Nephron progenitor cell (in vitro differentiated cells): ENCODE results near the gene KCNE2.

Experiments used
- DNase-seq: peaks from one replicate; pipeline ENCODE4 v3.0.0; 2021
- H3K27ac Mint-ChIP-seq: 2 replicates; pipeline ENCODE4 v1.8.0; 2021; ENCODE audit warnings: mild to moderate bottlenecking, moderate library complexity, mixed read lengths
- H3K27me3 Mint-ChIP-seq: 2 replicates; pipeline ENCODE4 v1.8.0; 2021; ENCODE audit warnings: mild to moderate bottlenecking, low read depth, mixed read lengths; ENCODE audit not compliant: poor library complexity
- H3K36me3 Mint-ChIP-seq: 2 replicates; pipeline ENCODE4 v1.8.0; 2021; ENCODE audit warnings: low read depth, mixed read lengths
- H3K4me1 Mint-ChIP-seq: 2 replicates; pipeline ENCODE4 v1.8.0; 2021; ENCODE audit warnings: mixed read lengths
- H3K4me3 Mint-ChIP-seq: 2 replicates; pipeline ENCODE4 v1.8.0; 2021; ENCODE audit warnings: mild to moderate bottlenecking, moderate library complexity, mixed read lengths
- H3K9me3 Mint-ChIP-seq: 2 replicates; pipeline ENCODE4 v1.8.0; 2021; ENCODE audit warnings: mild to moderate bottlenecking, moderate library complexity, mixed read lengths
- TF ChIP-seq, protein P1 (sequence below): fragments of 200-600 bp; sonication (generic); IDR thresholded peaks from 2 replicates; pipeline ENCODE4 v1.5.0; 2021; ENCODE audit warnings: antibody characterized with exemption

KCNE2 gene

DNA sequence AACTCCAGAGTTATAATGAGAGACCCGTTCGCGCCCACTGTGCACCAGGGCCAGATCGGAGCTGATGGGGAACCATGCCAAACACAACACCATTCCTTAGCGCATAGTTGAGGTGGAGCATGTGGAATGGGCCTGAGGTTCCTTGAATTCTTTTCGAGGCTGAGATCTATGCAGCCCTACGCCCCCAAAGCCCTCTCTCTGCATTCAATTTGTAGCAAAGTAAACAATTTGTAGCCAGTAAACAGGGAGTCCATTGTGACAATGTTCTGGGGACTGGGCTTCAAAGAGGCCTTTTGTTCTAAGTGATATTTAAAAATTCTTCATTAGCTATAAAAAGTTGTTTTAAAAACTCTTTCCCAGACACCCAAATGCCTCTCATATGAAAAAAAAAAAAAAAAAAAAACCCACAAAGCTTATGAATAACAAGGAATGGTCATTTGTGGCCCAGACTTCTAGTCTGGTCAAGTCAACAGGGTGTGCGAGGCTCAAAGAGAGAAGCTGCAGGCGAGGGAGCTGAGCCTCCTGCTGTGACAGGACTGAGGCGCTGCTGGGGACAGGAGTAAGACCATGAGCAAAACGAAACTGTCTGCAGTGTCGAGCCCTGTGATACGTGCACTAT lies 30.6 kb upstream of the KCNE2 start:
- DNase-seq = no peak
- no peak overlapping the region for H3K27ac Mint-ChIP-seq
- TF ChIP-seq, protein P1, sequence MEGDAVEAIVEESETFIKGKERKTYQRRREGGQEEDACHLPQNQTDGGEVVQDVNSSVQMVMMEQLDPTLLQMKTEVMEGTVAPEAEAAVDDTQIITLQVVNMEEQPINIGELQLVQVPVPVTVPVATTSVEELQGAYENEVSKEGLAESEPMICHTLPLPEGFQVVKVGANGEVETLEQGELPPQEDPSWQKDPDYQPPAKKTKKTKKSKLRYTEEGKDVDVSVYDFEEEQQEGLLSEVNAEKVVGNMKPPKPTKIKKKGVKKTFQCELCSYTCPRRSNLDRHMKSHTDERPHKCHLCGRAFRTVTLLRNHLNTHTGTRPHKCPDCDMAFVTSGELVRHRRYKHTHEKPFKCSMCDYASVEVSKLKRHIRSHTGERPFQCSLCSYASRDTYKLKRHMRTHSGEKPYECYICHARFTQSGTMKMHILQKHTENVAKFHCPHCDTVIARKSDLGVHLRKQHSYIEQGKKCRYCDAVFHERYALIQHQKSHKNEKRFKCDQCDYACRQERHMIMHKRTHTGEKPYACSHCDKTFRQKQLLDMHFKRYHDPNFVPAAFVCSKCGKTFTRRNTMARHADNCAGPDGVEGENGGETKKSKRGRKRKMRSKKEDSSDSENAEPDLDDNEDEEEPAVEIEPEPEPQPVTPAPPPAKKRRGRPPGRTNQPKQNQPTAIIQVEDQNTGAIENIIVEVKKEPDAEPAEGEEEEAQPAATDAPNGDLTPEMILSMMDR = no peak

DNA sequence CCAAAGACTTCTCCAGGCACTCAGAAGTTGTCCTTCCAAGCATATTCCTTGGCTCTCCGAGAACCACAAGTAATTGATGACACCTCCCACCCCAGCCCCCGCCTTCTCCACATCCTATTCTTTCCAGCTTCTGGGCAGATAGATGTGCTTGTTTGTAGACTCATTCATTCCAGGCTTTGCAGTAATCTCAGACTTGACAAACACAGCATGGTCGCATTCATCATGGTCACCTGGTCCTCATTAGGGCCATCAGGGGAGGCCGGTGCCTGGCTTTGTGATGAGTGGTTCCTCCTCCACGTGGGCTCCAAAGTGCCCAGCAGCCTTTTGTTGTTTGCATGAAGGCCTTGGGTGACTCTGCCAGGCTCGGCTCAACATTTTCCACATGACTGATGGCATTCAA lies 28.5 kb upstream of the KCNE2 start:
- Mint-ChIP-seq H3K4me1 (peaks cover 37% of the 10 kb centered on the region), H3K27ac (peak overlapping the region; percentile 59)

More for the DNA sequence above, 30.6 kb upstream of the KCNE2 start:
- Mint-ChIP-seq H3K4me1 (peaks cover 24% of the 10 kb centered on the region), H3K27me3 (peaks cover 3% of the 10 kb centered on the region), H3K4me3 (no peak overlapping the region), H3K9me3 (peaks cover 13% of the 10 kb centered on the region), H3K36me3 (peaks cover 7% of the 10 kb centered on the region)

DNA sequence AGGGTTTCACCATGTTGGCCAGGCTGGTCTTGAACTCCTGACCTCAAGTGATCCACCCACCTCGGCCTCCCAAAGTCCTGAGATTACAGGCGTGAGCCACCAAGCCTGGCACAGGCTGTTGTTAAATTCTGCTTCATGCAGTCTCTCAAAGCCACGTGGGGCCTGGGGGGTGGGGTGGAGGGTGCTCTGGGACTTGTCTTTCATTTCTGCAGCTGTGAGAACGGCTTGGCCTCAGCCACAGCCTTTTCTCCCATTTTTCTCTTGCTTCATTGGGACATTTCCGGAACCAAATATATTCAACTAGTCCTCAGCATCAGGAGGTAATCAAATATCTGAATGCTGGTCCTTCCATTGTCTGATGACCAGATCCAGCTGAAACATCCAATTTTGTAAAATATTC lies 27.6 kb upstream of the KCNE2 start:
- no peaks in the 10 kb centered on the region for H3K36me3 Mint-ChIP-seq
- peaks cover 7% of the 10 kb centered on the region for H3K9me3 Mint-ChIP-seq
- H3K4me3 Mint-ChIP-seq = no peak overlapping the region
- peaks cover 2% of the 10 kb centered on the region for H3K27me3 Mint-ChIP-seq
- no peak overlapping the region for H3K27ac Mint-ChIP-seq
- TF ChIP-seq, protein P1 = no peak
- peaks cover 37% of the 10 kb centered on the region for H3K4me1 Mint-ChIP-seq
- DNase-seq = no peak

More for the DNA sequence above, 28.5 kb upstream of the KCNE2 start:
- Mint-ChIP-seq H3K27me3 (peaks cover 3% of the 10 kb centered on the region), H3K9me3 (peaks cover 3% of the 10 kb centered on the region), H3K4me3 (no peak overlapping the region), H3K36me3 (no peaks in the 10 kb centered on the region)
- TF ChIP-seq, protein P1 = no peak
- no peak for DNase-seq

DNA sequence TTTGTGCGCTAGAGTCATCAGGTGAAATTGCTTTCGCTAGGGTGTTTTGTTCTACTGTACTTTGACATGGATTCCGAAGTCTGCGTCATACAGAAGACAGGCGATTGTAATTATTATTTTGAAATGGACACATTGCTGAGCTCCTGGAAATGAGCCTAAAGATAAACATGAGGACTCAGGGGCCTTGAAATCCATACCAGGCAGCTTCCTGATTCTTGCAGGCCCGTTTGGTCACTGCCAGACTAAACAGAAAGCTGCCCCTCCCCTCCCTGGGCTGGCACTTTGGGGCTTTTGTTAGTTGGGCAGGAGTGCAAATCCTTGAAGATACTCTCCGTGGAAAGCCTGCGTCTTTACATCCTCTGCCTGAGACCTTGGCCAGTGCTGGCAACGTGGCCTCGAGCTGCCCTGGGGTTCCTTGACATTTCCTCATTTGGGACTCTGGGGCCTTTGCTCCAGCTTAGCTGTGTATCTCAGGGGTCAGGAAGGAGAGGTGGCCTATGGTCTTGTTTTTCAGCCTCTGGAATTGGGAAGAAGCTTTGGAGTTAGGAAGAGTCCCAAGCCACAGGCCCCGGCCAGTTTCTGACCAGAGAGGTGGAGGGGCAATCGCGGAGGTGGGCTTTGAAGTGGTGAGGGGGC lies 26.9 kb upstream of the KCNE2 start:
- Mint-ChIP-seq H3K4me1 (peaks cover 37% of the 10 kb centered on the region), H3K4me3 (no peak overlapping the region), H3K27ac (no peak overlapping the region), H3K27me3 (peaks cover 2% of the 10 kb centered on the region), H3K36me3 (no peaks in the 10 kb centered on the region), H3K9me3 (peaks cover 7% of the 10 kb centered on the region)
- no peak for DNase-seq
- TF ChIP-seq, protein P1 = no peak

DNA sequence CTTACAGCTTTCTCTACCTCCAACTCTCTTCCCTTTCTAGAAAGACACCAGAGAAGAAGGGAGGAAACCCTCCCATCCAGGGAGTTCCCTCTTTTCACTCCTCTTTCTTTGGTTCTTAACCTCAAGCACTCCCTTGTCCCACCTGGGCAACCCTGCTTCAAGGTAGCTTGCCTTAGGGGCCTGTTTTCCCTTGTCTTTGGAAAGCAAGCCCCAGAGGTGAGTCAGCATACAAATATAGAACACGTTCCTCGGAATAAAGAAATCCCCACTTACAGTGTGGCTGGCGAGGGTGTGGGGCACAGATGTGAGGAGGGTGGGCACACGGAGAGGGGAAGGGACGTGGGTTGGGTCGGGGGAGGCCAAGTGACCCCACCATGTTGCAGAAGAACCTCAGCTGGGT lies 26.1 kb upstream of the KCNE2 start:
- peaks cover 7% of the 10 kb centered on the region for H3K9me3 Mint-ChIP-seq
- no peaks in the 10 kb centered on the region for H3K36me3 Mint-ChIP-seq
- no peak for DNase-seq
- peaks cover 37% of the 10 kb centered on the region for H3K4me1 Mint-ChIP-seq
- H3K27ac Mint-ChIP-seq = no peak overlapping the region
- no peak overlapping the region for H3K4me3 Mint-ChIP-seq
- peaks cover 2% of the 10 kb centered on the region for H3K27me3 Mint-ChIP-seq
- TF ChIP-seq, protein P1 = no peak

DNA sequence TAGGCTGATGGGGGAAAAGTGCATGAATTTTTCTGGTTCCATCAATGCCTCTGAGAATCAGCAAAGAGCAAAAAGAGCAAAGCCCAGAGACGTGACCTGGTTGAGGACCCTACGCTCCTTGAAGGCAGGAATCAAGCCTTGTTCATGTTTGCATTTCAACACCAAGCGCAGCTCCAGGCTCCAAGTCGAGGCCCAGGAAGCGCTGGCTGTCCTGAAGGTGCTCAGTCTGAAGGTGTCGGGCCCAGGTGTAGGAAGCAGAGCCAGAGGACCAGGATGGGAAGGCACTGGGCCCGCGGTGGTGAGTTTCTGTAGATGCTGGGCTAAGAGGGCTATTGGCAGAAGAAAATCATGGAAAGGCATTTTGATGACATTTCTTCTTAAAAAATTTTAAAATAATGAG lies 25.6 kb upstream of the KCNE2 start:
- Mint-ChIP-seq H3K4me1 (peaks cover 37% of the 10 kb centered on the region), H3K36me3 (no peaks in the 10 kb centered on the region), H3K27me3 (peaks cover 2% of the 10 kb centered on the region), H3K27ac (no peak overlapping the region), H3K4me3 (no peak overlapping the region), H3K9me3 (peaks cover 7% of the 10 kb centered on the region)
- DNase-seq = no peak
- TF ChIP-seq, protein P1 = no peak
